GM12872 (cell line): ENCODE data around the gene MSI2.

Source experiments
- TF ChIP-seq, protein P1 (sequence below): IDR thresholded peaks from 3 replicates; pipeline ENCODE4 v1.5.1; 2011; ENCODE audit warnings: low read depth, mild to moderate bottlenecking, low read length, moderate library complexity; ENCODE audit not compliant: insufficient read depth

The MSI2 gene

DNA sequence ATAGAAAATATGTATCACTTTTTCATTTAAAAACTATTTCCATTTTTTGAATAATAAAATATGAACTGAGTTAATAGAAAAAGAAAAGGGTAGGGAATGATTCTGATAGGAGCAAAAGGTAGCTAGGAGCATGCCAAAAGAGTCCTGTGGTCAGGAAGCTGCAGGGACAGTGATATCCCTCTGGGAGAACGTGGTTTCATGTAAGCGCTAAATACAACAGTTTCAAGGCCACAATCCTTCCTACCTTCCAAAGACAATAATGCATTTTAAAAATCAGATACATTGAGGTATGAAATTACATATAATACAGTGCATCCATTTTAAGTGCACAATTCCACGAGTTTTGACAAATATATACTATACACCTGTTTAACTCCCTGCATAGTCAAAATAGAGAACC, 432.9 kb downstream of the MSI2 start:
- TF ChIP-seq, protein P1, sequence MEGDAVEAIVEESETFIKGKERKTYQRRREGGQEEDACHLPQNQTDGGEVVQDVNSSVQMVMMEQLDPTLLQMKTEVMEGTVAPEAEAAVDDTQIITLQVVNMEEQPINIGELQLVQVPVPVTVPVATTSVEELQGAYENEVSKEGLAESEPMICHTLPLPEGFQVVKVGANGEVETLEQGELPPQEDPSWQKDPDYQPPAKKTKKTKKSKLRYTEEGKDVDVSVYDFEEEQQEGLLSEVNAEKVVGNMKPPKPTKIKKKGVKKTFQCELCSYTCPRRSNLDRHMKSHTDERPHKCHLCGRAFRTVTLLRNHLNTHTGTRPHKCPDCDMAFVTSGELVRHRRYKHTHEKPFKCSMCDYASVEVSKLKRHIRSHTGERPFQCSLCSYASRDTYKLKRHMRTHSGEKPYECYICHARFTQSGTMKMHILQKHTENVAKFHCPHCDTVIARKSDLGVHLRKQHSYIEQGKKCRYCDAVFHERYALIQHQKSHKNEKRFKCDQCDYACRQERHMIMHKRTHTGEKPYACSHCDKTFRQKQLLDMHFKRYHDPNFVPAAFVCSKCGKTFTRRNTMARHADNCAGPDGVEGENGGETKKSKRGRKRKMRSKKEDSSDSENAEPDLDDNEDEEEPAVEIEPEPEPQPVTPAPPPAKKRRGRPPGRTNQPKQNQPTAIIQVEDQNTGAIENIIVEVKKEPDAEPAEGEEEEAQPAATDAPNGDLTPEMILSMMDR = no peak

DNA sequence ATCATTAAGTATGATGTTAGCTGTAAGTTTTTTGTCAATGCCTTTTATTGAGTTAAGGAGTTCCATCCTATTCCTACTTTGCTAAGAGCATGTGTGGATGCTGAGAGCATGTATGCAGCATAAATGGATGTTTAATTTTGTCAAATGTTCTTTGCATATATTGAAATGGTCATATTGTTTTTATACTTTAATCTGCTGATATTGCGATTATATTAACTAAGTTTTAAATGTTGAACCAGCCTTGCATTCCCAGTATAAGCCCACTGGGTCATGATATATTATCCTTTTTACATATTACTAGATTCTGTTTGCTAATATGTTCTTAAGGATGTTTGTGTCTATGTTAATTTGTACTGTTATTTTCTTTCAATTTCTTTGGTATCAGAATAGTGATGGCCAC, 435.6 kb downstream of the MSI2 start:
- TF ChIP-seq, protein P1 = no peak

DNA sequence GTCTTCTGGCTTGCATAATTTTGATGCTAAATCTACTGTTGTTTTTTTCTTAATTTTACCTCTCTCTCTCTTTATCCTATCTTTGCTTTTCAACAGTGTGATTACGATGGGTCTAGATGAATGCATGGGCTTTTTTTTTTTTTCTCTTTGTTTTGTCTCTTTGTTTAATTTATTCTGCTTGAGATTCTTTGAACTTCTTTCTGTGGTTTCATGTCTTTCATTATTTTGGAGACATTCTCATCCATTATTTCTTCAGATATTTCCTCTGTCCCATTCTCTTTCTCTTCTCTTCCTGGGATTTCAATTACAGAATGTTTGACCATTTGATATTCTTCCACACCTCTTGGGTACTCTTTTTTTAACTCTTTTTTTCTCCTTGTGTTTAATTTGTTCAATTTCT, 436.4 kb downstream of the MSI2 start:
- TF ChIP-seq, protein P1 = no peak

DNA sequence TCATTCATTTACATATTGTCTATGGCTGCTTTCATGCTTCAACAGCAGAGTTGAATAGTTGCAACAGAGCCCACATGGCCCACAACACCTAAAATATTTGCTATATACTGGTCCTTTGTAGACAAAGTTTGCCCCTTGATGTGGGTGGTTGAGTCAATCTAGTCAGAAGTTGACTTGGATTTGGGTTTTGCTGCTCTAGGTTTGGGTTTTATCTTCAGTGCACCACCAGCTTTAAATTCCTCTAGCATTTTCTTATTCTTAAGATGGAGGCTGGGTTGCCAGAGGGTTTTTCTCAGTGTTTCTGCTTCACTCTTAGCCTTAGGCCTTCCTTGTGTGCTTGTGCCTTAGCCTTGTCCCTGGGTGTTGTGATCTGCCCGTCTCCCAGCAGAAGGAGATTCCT, 437.7 kb downstream of the MSI2 start:
- TF ChIP-seq, protein P1 = no peak

DNA sequence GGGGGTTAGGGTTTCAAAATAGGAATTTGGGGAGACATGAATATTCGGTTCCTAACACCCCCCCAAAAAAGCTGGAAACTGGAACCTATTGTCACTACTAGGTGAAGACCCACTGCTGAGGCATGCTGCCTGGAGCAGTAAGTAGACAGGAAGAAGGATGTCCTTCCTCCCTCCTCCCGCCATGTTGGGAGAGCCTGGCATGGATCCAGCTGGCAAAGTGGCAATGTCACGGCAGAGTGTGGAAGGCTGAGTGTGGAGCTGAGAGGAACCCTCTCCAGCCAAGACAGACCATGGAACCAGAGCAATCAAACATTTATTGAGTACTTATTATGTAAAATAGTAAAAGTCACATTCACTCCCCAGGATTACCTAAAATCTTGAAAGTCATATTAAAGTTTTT, 439.7 kb downstream of the MSI2 start:
- TF ChIP-seq, protein P1 = no peak

DNA sequence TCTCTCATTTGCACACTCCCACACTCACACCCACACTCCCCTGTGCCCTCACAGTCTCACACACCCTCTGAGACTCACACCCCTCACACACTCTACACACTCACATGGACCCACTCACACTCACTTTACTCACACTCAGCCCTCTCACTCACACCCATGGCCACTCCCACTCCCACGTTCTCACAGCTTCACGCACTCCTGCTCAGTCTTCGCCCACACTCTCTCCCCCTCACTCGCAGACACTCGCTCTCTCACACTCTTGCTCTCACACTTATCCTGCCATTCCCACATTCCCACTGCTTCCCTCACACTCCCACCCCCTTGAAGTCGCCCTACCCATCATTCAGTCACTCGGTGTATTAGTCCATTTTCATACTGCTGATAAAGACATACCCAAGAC, 440.9 kb downstream of the MSI2 start:
- TF ChIP-seq, protein P1 = no peak

DNA sequence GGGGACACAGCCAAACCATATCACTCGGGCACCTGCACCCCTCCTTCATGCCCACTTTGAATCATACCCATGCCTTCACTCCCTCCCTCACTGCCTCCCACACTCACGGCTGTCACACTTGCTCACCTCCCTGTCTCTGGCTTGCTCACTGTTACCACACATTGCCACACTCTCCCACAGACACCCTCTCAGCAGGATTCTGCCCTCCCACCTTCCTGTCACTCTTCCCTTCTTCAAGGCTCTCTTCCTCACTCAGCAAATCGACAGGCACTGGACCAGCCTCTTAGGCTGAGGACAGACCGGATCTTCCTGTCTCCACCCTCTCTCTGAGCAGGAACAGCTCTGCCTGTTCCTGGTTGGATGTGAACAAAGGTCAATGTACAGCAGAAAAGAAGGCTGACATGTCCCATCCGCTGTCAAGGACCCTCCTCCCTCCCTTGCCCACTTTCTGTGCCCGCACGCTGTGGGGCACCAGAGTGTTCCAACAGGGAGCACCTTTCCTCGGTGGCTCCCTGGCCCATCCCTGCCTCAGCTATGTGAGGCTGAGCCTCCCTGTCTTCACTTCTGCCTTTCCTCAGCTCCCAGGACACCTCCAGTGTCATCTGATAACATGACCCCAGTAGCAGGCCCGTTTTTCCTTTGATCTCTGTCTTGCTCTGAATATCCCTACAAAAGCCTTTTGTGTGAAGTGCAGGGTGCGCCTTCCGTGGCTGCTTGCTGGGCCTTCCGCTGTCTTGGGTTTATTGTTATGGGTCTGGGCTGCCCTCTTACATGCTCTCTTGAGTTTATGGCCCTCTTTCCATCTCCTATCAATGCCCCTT, 441.8 kb downstream of the MSI2 start:
- TF ChIP-seq, protein P1 = no peak
